ENCODE measurements around the gene ZNF669. TPM values are rescaled to one million over a fixed set of nuclear protein-coding genes. Genes with fewer than 3 reads are reported as not detected.

Gene ZNF669
- total RNA-seq, 4 donors from 2014 or later, result 5.3 to 10.7 (median 7.1) TPM

GRCh38 chr1:247064304-247064703 is 39.9 kb downstream of the ZNF669 start:
- no peaks in the 10 kb centered on the region for H3K4me1 ChIP-seq
- no peaks in the 10 kb centered on the region for H3K27me3 ChIP-seq
- TF ChIP-seq EP300 (IDR thresholded peaks at IDR 0.05) (no peak), POLR2AphosphoS5 (IDR thresholded peaks at IDR 0.05) (no peak), CTCF (IDR thresholded peaks at IDR 0.05) (no peak), POLR2A (IDR thresholded peaks at IDR 0.05) (no peak)
- H3K4me3 ChIP-seq, result no peak overlapping the region
- ATAC-seq, result no peak
- H3K36me3 ChIP-seq, result no peaks in the 10 kb centered on the region
- no peaks in the 10 kb centered on the region for H3K9me3 ChIP-seq
- 65 to 80% methylated on average over 1 to 2 of the region's 3 CpGs for WGBS, 2 donors (ENCODE audit: low coverage in 1 of 2)
- H3K27ac ChIP-seq, result no peak overlapping the region

- TF ChIP-seq EP300 (IDR thresholded peaks at IDR 0.05) (no peak), CTCF (IDR thresholded peaks at IDR 0.05) (no peak), POLR2AphosphoS5 (IDR thresholded peaks at IDR 0.05) (no peak), POLR2A (IDR thresholded peaks at IDR 0.05) (no peak)
- H3K27me3 ChIP-seq, result no peaks in the 10 kb centered on the region
- no peaks in the 10 kb centered on the region for H3K36me3 ChIP-seq
- ATAC-seq, result no peak
- no peaks in the 10 kb centered on the region for H3K4me1 ChIP-seq
- no peak overlapping the region for H3K4me3 ChIP-seq
- H3K9me3 ChIP-seq, result no peaks in the 10 kb centered on the region
- no peak overlapping the region for H3K27ac ChIP-seq
- WGBS, 2 donors (ENCODE audit: low coverage in 1 of 2), result 76 to 87% methylated on average over 4 of the region's 4 CpGs
Measured at GRCh38 chr1:247060771-247061170, 43.4 kb downstream of the ZNF669 start.

- TF ChIP-seq POLR2AphosphoS5 (IDR thresholded peaks at IDR 0.05), result no peak
- TF ChIP-seq POLR2A (IDR thresholded peaks at IDR 0.05), result no peak
- no peak for TF ChIP-seq EP300 (IDR thresholded peaks at IDR 0.05)
- no peak for TF ChIP-seq CTCF (IDR thresholded peaks at IDR 0.05)
- H3K4me1 ChIP-seq, result peaks cover 0 to 11% (median 0%) of the 10 kb centered on the region in 3 donors
- 66 to 73% methylated on average over 2 of the region's 2 CpGs for WGBS, 2 donors (ENCODE audit: low coverage in 1 of 2)
- ATAC-seq, result no peak
- H3K4me3 ChIP-seq, result no peak overlapping the region
- H3K27ac ChIP-seq, result no peak overlapping the region
- no peaks in the 10 kb centered on the region for H3K36me3 ChIP-seq
- peaks cover 0 to 8% (median 0%) of the 10 kb centered on the region in 3 donors for H3K9me3 ChIP-seq
- no peaks in the 10 kb centered on the region for H3K27me3 ChIP-seq
Measured at GRCh38 chr1:247056071-247056470, 48.1 kb downstream of the ZNF669 start.

GRCh38 chr1:247054992-247055415 is 49.2 kb downstream of the ZNF669 start:
- WGBS, 2 donors (ENCODE audit: low coverage in 1 of 2), result 22 to 31% methylated on average over 2 of the region's 2 CpGs
- H3K4me1 ChIP-seq, result peaks cover 0 to 11% (median 0%) of the 10 kb centered on the region in 3 donors
- ATAC-seq, result no peak
- no peaks in the 10 kb centered on the region for H3K27me3 ChIP-seq
- H3K27ac ChIP-seq, result no peak overlapping the region
- H3K4me3 ChIP-seq, result no peak overlapping the region
- TF ChIP-seq EP300 (IDR thresholded peaks at IDR 0.05) (no peak), POLR2A (IDR thresholded peaks at IDR 0.05) (no peak), POLR2AphosphoS5 (IDR thresholded peaks at IDR 0.05) (no peak), CTCF (IDR thresholded peaks at IDR 0.05) (no peak)
- H3K9me3 ChIP-seq, result peaks cover 0 to 8% (median 2%) of the 10 kb centered on the region in 3 donors
- no peaks in the 10 kb centered on the region for H3K36me3 ChIP-seq

Other genes starting within 250 kb of the ZNF669 start
- gene AHCTF1, start 172.4 kb downstream of the ZNF669 start, total RNA-seq, result 10 to 100 TPM; 37.4 to 69.6 (median 45.2) TPM
- gene ZNF695, start 96.3 kb downstream of the ZNF669 start, total RNA-seq, result not detected
- gene ZNF670, start 25.5 kb downstream of the ZNF669 start, total RNA-seq, result 1 to 10 TPM; 1.7 to 3.7 (median 3.3) TPM
- 10 to 100 TPM; 22.6 to 58.1 (median 46.8) TPM for gene ZNF124, start 67.7 kb upstream of the ZNF669 start, total RNA-seq
- gene VN1R5, start 151.7 kb upstream of the ZNF669 start, total RNA-seq, result not detected
- 10 to 100 TPM; 27.2 to 44.8 (median 40.6) TPM for gene ZNF496, start 227.5 kb upstream of the ZNF669 start, total RNA-seq

Data from gastroesophageal sphincter (tissue), 4 donors.